ENCODE data around the gene FGD5. TPM values are rescaled to one million over a fixed set of nuclear protein-coding genes. Genes with fewer than 3 reads are reported as not detected.
A peak's percentile ranks its signal among the peaks of the same experiment; 100 is the strongest.

FGD5 gene
- total and polyA plus RNA-seq, 12 donors: 8.9 to 23.4 (median 15.9) TPM

DNA sequence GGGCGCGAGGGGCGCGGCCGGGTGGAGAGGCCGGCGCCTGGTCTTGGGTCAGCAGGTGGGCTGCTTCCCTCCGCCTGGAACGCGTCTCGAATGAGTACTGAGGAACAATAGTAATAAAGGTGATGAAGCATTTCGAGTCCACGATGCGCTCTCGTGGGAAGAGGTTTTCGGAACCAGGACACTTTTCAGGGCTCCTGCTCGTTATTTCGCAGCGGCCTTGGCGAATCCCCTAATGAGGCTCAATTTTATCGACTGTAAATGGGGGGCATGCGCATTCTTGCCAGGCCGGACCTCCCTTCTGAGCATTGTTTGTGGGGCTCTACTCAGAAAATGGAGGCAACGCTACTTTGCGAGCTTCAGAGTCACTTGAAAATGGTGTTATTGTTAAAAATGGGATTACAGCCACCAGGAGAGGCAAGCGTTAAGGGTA is 129.9 kb downstream of the FGD5 start:
- 3 to 4% methylated on average over 21 to 26 of the region's 26 CpGs for WGBS, 2 donors
- H3K27ac ChIP-seq: peak overlapping the region; percentile 42 to 100 (median 98)
- ATAC-seq (no peak), DNase-seq (no peak)
- H3K27me3 ChIP-seq: no peaks in the 10 kb centered on the region
- peaks cover 0 to 25% (median 17%) of the 10 kb centered on the region in 9 donors for H3K36me3 ChIP-seq
- intact Hi-C loops (cut with DNase I): loop anchor here in 7 of 10 donors (5.0 to 10.0 kb wide), 4 partner anchors 66 to 149 kb away; partner anchors contain the start of genes MRPS25 (in 3 of the 7) and RBSN (in 1 of the 7)
- H3K4me3 ChIP-seq: peak overlapping the region; percentile 26 to 96 (median 82)
- no peaks in the 10 kb centered on the region for H3K9me3 ChIP-seq
- H3K4me1 ChIP-seq: peaks cover 11 to 55% (median 35%) of the 10 kb centered on the region in 9 donors
- TF ChIP-seq, protein P1, sequence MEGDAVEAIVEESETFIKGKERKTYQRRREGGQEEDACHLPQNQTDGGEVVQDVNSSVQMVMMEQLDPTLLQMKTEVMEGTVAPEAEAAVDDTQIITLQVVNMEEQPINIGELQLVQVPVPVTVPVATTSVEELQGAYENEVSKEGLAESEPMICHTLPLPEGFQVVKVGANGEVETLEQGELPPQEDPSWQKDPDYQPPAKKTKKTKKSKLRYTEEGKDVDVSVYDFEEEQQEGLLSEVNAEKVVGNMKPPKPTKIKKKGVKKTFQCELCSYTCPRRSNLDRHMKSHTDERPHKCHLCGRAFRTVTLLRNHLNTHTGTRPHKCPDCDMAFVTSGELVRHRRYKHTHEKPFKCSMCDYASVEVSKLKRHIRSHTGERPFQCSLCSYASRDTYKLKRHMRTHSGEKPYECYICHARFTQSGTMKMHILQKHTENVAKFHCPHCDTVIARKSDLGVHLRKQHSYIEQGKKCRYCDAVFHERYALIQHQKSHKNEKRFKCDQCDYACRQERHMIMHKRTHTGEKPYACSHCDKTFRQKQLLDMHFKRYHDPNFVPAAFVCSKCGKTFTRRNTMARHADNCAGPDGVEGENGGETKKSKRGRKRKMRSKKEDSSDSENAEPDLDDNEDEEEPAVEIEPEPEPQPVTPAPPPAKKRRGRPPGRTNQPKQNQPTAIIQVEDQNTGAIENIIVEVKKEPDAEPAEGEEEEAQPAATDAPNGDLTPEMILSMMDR (IDR thresholded peaks at IDR 0.05): no peak

DNA sequence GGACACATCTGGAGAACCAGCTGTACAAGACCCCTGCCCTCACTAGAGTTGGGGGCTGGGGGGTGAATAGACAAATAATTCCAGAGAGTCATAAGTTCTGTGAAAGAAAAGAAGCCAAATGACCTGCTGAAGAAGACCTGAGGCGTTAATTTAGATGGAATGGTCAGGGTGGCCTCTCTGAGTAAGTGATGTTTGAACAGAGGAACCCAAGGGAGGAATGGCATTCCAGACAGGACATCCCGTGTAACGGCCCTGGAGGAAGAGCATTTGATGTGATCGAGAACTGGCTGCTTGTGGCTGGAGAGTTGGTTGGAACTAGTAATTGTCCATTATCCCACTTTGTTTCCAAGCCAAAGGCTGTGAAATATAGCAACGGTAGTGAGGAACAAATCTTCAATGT is 130.4 kb downstream of the FGD5 start:
- intact Hi-C loops (cut with DNase I): loop anchor here in 7 of 10 donors (5.0 to 10.0 kb wide), 4 partner anchors 66 to 148 kb away; partner anchors contain the start of genes MRPS25 (in 3 of the 7) and RBSN (in 1 of the 7)
- ATAC-seq (no peak), DNase-seq (no peak)
- peaks cover 0 to 20% (median 12%) of the 10 kb centered on the region in 9 donors for H3K36me3 ChIP-seq
- no peaks in the 10 kb centered on the region for H3K27me3 ChIP-seq
- 28 to 35% methylated on average over 5 of the region's 5 CpGs for WGBS, 2 donors
- H3K9me3 ChIP-seq: no peaks in the 10 kb centered on the region
- H3K4me3 ChIP-seq: peak overlapping the region in 9 of 10 donors; percentile 74 to 96 (median 85)
- H3K4me1 ChIP-seq: peaks cover 11 to 55% (median 35%) of the 10 kb centered on the region in 9 donors
- peak overlapping the region; percentile 42 to 100 (median 98) for H3K27ac ChIP-seq
- TF ChIP-seq, protein P1 (IDR thresholded peaks at IDR 0.05): no peak

DNA sequence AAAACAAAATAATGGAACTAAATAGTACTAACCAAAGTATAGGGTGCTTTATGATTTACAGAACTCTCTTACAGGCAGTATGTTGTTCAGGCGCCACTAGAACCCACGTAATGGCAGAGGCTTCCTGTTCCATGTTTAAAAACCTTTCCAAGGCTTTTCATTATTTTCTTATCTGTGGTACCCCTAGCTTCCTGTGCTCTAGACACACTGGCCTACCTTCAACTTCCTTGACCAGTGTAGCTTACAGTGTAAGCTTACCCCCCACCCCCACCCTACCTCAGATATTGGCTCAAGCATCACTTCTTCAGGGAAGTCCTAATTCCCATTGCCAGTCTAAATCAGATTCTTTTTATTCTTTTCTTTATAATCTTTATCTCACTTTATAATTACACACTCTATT is 131.5 kb downstream of the FGD5 start:
- peaks cover 11 to 50% (median 35%) of the 10 kb centered on the region in 9 donors for H3K4me1 ChIP-seq

DNA sequence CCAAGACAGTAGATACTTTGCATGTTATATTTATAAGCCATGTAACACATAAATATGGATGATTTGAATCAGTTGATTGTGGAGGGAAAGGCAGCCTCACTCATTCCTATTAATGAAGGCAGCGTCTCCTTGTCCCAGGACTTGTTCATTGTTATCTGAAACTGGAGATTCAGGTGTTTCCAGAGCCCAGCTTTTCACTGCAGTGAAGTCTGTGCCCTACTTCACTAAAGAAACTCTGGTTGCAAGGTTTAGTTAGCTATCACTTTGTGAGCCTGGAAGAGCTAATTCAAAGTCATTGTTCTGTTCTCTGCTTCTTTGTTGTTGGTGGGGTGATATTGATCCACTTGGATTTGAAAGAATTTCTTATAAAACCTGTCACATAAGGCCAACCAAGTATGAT is 138.4 kb downstream of the FGD5 start:
- TF ChIP-seq, protein P1 (IDR thresholded peaks at IDR 0.05): no peak
- peaks cover 0 to 34% (median 0%) of the 10 kb centered on the region in 9 donors for H3K36me3 ChIP-seq
- peaks cover 0 to 41% (median 21%) of the 10 kb centered on the region in 9 donors for H3K4me1 ChIP-seq
- H3K27me3 ChIP-seq: no peaks in the 10 kb centered on the region
- WGBS, 2 donors: 95 to 98% methylated on average over 1 of the region's 1 CpG
- DNase-seq (no peak), ATAC-seq (no peak)
- intact Hi-C loops (cut with DNase I): no loop called here
- no peak overlapping the region for H3K4me3 ChIP-seq
- no peaks in the 10 kb centered on the region for H3K9me3 ChIP-seq
- no peak overlapping the region for H3K27ac ChIP-seq

More for the DNA sequence above, 131.5 kb downstream of the FGD5 start:
- Histone ChIP-seq H3K27me3 (no peaks in the 10 kb centered on the region), H3K9me3 (no peaks in the 10 kb centered on the region), H3K36me3 (peaks cover 0 to 9% (median 3%) of the 10 kb centered on the region in 9 donors), H3K4me3 (no peak overlapping the region), H3K27ac (peak overlapping the region in 3 of 10 donors; percentile 5 to 100 (median 98))
- WGBS, 2 donors: 85 to 88% methylated on average over 2 of the region's 2 CpGs
- ATAC-seq: no peak
- TF ChIP-seq, protein P1 (IDR thresholded peaks at IDR 0.05): no peak
- DNase-seq: no peak
- intact Hi-C loops (cut with DNase I): no loop called here
